ENCODE results near the gene DNAJA3. TPM values are rescaled to one million over a fixed set of nuclear protein-coding genes. Genes with fewer than 3 reads are reported as not detected.

DNAJA3 gene
- total and polyA plus RNA-seq, 4 donors, result 24.8 to 38.5 (median 35.5) TPM

DNA sequence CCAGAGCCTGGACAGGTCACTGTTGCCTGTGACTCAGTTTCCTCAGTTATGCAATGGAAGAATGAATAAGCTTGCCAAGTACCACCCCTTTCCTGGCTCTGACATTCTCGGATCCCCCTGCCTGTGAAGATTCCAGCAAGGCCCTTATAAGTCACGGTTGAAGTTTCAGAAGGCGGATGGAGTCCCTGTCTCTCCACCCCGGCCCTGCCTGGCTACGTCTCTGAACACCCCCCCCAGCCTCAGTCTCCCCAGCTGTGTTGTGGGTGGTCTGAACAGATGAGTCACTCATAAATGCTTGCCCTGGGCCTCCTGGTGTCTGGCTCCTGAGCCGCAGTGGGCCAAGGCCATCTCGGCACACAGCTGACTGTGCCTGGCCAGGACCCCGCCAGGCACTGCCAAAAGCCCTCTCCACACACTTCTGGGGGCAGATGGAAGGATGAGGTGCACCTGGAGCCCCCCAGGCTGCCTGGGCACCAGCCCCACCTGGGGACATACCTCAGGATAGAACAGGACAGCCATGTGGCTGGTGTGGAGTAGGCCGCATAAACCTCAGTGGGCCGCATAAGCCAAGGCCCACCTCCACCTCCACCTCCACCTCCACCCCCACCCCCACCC, 38.6 kb upstream of the DNAJA3 start:
- Histone ChIP-seq H3K9me3 (ENCODE audit: control insufficient read depth in 4 of 4, insufficient read depth in 3 of 4, low read length in 3 of 4) (no peaks in the 10 kb centered on the region), H3K4me1 (ENCODE audit: control insufficient read depth in 5 of 5, insufficient read depth in 5 of 5, low read length in 5 of 5) (peaks cover 0 to 23% (median 4%) of the 10 kb centered on the region in 5 donors), H3K36me3 (ENCODE audit: control insufficient read depth in 4 of 4, insufficient read depth in 4 of 4, low read length in 4 of 4) (peaks cover 0 to 45% (median 3%) of the 10 kb centered on the region in 4 donors), H3K27me3 (ENCODE audit: control insufficient read depth in 3 of 3, insufficient read depth in 3 of 3, low read length in 2 of 3) (no peaks in the 10 kb centered on the region), H3K9ac (ENCODE audit: insufficient read depth in 1 of 2, low read length in 2 of 2) (no peak overlapping the region), H3K27ac (ENCODE audit: low read depth in 1 of 2, low read length in 1 of 2) (peak overlapping the region; percentile 11 to 54), H3K4me3 (no peak overlapping the region)
- TF ChIP-seq, protein P1, sequence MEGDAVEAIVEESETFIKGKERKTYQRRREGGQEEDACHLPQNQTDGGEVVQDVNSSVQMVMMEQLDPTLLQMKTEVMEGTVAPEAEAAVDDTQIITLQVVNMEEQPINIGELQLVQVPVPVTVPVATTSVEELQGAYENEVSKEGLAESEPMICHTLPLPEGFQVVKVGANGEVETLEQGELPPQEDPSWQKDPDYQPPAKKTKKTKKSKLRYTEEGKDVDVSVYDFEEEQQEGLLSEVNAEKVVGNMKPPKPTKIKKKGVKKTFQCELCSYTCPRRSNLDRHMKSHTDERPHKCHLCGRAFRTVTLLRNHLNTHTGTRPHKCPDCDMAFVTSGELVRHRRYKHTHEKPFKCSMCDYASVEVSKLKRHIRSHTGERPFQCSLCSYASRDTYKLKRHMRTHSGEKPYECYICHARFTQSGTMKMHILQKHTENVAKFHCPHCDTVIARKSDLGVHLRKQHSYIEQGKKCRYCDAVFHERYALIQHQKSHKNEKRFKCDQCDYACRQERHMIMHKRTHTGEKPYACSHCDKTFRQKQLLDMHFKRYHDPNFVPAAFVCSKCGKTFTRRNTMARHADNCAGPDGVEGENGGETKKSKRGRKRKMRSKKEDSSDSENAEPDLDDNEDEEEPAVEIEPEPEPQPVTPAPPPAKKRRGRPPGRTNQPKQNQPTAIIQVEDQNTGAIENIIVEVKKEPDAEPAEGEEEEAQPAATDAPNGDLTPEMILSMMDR (IDR thresholded peaks at IDR 0.05; ENCODE audit: control extremely low read depth, extremely low read depth), result no peak
- 82 to 92% methylated on average over 10 of the region's 10 CpGs for WGBS, 2 donors
- DNase-seq (no peak), ATAC-seq (ENCODE audit: insufficient read depth, low FRiP score) (no peak)

DNA sequence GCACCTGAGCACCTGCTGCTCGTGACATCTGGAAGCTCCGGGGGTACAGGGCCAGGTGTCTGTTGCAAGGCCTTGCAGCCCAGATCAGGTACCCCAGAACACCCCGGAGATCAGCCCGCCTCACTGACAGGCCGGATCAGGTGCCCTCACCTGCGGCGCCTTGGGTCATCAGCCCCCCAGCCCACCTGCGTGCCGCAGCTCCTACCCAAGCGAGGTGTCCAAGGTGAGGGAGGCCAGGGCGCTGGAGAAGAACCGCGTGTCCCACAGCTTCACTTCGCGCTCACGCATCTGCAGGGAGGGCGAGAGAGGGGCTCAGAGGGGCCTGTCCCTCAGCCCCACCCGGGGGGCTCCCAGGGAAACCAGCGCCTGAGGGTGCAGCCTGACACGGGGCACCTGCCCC, 37.9 kb upstream of the DNAJA3 start:
- no peaks in the 10 kb centered on the region for H3K27me3 ChIP-seq (ENCODE audit: control insufficient read depth in 3 of 3, insufficient read depth in 3 of 3, low read length in 2 of 3)
- peaks cover 0 to 30% (median 11%) of the 10 kb centered on the region in 5 donors for H3K4me1 ChIP-seq (ENCODE audit: control insufficient read depth in 5 of 5, insufficient read depth in 5 of 5, low read length in 5 of 5)
- TF ChIP-seq, protein P1 (IDR thresholded peaks at IDR 0.05; ENCODE audit: control extremely low read depth, extremely low read depth), result no peak
- H3K27ac ChIP-seq (ENCODE audit: low read depth in 1 of 2, low read length in 1 of 2), result peak overlapping the region in 1 of 2 donors; percentile 22
- 91 to 95% methylated on average over 20 of the region's 20 CpGs for WGBS, 2 donors
- H3K4me3 ChIP-seq, result no peak overlapping the region
- H3K9ac ChIP-seq (ENCODE audit: insufficient read depth in 1 of 2, low read length in 2 of 2), result no peak overlapping the region
- DNase-seq (no peak), ATAC-seq (ENCODE audit: insufficient read depth, low FRiP score) (no peak)
- no peaks in the 10 kb centered on the region for H3K9me3 ChIP-seq (ENCODE audit: control insufficient read depth in 4 of 4, insufficient read depth in 3 of 4, low read length in 3 of 4)
- peaks cover 0 to 42% (median 0%) of the 10 kb centered on the region in 4 donors for H3K36me3 ChIP-seq (ENCODE audit: control insufficient read depth in 4 of 4, insufficient read depth in 4 of 4, low read length in 4 of 4)

DNA sequence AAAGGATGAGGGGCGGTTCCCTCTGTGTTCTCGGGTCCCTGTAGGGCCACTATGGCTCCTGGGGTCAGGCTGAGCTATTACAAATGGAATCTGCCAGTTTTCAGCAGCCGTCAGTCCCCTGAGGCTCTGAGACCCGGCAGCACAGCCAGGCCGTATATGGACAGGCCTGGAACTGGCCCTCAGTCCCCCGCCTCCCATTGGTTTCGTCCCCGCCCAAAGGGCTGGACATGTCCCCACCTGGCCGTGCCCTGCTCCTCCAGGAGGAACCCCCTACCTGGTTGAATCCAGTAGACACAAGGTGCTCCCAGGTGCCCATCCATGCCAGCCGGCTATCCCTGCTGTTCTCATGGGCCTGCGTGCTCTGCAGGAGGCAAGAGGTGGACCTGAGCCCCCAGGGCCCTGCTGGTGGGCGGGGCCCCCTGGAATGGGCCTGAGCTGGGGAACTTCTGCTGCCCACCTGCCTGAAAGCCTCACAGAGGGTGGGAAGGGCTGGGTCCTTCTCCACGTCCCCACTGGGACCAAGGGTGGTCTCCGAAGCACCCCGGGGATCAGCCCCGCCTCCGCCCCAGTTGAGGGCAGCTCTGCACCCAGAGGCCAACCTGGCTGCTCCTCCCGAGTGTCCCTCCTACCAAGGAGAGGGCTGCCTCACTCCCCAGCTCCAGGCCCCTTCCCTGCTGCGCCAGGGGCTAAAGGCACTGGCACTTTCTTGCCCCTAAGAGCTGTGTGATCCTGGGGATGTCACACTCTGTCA, 37.2 kb upstream of the DNAJA3 start:
- ATAC-seq (ENCODE audit: insufficient read depth, low FRiP score) (no peak), DNase-seq (no peak)
- H3K9ac ChIP-seq (ENCODE audit: insufficient read depth in 1 of 2, low read length in 2 of 2), result no peak overlapping the region
- no peak overlapping the region for H3K4me3 ChIP-seq
- H3K36me3 ChIP-seq (ENCODE audit: control insufficient read depth in 4 of 4, insufficient read depth in 4 of 4, low read length in 4 of 4), result peaks cover 0 to 39% (median 0%) of the 10 kb centered on the region in 4 donors
- peak overlapping the region in 1 of 2 donors; percentile 72 for H3K27ac ChIP-seq (ENCODE audit: low read depth in 1 of 2, low read length in 1 of 2)
- no peaks in the 10 kb centered on the region for H3K9me3 ChIP-seq (ENCODE audit: control insufficient read depth in 4 of 4, insufficient read depth in 3 of 4, low read length in 3 of 4)
- no peaks in the 10 kb centered on the region for H3K27me3 ChIP-seq (ENCODE audit: control insufficient read depth in 3 of 3, insufficient read depth in 3 of 3, low read length in 2 of 3)
- TF ChIP-seq, protein P1 (IDR thresholded peaks at IDR 0.05; ENCODE audit: control extremely low read depth, extremely low read depth), result no peak
- peaks cover 0 to 37% (median 13%) of the 10 kb centered on the region in 5 donors for H3K4me1 ChIP-seq (ENCODE audit: control insufficient read depth in 5 of 5, insufficient read depth in 5 of 5, low read length in 5 of 5)
- 87 to 94% methylated on average over 18 to 19 of the region's 19 CpGs for WGBS, 2 donors

All from lung (tissue), 12 donors.